GM18873 (cell line): ENCODE data around the gene GRM8.

Source experiments
- ATAC-seq: cut with Tn5 transposase; IDR thresholded peaks from one replicate; pipeline ENCODE4 v1.9.1; 2021; ENCODE audit warnings: mild to moderate bottlenecking, moderate library complexity, moderate number of reproducible peaks; ENCODE audit not compliant: unreplicated experiment, low FRiP score

GRM8 gene

DNA sequence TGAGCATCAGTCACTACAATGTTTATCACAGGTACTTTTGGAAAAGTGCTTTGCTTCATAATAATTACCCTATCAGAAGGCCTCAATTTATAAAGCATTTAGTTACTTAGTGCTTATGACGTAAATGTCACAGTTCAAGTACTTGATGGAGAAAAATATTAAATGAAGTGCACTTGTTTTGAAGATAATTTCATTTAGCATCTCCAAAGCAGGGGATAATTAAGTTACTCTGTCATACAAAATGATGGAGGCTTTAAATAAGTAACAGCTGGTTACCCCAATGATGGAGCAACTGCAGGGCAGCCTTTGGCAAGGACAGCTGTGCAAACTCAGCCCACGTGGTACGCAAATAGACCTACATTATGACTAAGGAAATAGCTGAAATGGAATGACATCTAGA is 768.8 kb downstream of the GRM8 start:
- no peak for ATAC-seq

DNA sequence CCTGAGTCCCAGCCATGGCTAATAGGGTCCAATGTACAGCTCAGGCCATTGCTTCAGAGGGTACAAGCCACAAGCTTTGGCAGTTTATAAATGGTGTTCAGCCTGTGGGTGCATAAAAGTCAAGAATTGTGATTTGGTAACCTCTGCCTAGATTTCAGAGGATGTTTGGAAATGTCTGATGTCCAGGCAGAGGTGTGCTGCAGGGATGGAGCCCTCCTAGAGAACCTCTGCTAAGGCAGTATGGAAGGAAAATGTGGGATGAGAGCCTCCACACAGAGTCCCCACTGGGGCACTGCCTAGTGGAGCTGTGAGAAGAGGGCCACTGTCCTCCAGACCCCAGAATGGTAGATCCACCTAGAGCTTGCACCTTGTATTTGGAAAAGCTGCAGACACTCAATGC is 779.9 kb downstream of the GRM8 start:
- ATAC-seq: no peak

DNA sequence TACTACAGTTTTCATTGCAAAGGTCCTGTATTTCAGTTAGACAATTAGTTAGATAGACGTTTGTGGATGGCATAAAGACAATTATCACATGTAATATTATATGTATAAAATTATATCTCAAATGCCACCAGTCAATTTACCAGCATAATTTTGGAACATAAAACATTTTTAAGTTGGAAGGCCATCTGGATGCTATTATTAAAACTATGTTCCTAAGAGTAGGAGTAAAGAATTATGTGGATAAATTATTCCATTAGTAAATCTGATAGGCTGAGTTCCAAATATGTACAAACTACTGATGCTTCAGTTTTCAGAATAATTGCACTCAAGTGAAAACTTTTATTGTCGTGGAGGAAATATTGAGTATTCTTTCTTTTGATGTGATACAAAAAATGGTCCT is 790.3 kb downstream of the GRM8 start:
- no peak for ATAC-seq

DNA sequence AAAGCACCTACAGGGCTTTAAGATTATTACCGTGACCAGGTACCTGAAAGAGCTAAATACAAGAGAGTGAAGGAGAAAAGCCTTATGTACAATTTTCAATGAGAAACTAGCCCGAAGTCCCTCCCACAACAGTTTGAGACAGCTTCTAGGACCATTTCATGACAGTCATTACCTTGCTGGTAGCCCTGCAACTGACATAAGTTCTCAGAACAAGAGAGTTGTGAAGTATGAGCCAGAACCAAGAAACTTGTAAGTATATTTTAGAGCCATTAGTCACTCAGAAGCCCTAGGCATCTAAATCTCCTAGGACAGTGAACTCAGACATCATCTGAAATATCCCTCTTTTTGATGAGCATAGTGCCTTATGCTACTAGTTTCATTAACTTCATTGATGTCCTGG is 792.1 kb downstream of the GRM8 start:
- no peak for ATAC-seq

DNA sequence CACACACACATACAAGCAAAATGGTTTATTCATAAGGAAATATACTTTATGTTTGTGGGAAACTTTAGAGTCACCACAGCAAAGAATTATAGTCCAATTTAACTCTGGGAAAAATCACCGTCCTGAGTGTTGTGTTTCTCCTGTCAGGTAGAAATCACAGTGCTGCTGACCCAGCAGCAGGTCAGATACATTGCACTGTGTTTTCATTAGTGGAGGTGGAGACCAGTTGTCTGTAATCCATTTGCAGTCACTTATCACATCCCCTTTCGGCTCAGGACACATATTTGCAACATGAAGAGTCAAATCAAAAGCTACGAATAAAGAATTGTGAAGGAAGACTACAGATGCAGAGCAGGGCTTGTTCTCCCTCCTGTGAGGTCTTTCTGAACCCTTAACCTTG is 799.6 kb downstream of the GRM8 start:
- no peak for ATAC-seq

DNA sequence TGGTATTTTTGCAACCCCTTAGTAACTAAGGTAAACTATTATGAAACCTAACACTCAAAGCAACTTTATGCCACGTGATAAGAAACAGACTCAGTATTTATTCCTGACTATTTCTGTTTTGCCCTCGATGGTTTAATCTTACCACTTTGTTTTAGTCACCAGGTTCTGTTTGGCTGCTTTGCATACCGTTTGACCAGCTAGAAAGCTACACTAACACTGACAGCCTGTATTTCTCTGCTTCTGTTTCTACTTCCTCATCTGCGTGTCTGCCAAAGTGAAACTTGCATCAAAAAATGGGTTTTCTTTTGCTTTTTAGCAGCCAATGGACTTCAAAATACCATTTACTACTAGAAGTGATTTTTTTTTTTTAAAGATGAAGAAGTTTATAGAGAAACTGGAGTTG is 802.5 kb downstream of the GRM8 start:
- ATAC-seq: peak; percentile 95

DNA sequence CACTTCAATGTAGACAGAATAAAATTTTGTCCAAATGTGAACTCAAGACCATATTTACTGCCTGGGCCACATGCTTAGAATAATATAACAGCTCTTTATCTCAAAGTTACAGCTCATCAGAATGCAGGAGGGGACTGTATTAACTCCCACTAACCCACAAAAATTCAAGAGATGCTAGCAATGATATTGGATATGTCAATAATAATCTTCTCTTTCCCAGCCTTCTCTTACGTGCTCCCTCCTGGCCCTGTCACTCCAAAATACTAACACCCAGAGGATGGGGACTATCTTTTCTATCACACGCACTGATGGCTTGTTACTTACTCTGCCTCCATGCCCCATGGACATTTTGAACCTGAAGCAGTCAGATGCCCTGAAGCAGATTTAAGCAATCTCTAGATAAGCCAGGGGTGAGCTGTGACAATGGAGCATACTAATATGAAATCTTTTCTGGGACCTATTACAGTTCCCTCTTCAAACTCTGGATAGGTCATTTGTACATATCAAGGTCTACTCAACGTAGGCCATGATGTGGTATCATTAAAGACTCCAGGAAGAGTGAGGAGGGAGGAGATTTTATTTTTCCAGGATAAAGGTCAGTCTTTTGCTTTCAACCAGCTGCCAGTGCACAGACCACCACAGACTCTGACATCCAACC is 803.0 kb downstream of the GRM8 start:
- no peak for ATAC-seq

DNA sequence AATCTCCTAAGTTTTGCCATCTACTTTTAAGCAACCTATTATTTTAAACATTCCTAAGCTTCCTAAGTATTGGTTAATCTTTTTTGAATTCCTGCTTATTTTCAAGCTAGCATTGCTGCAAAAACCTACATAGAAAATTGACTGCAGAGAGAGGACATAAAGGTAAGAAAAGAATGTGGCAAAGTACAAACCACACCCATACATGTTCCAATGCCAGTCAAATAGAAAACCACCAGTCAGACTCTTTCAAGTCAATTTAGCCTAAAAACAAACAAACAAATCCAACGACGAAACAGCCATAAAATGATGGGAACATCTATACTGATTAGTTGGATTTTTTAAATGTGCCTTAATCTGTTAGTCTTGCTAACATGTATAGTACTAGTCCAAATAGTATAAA is 804.8 kb downstream of the GRM8 start:
- ATAC-seq: no peak

DNA sequence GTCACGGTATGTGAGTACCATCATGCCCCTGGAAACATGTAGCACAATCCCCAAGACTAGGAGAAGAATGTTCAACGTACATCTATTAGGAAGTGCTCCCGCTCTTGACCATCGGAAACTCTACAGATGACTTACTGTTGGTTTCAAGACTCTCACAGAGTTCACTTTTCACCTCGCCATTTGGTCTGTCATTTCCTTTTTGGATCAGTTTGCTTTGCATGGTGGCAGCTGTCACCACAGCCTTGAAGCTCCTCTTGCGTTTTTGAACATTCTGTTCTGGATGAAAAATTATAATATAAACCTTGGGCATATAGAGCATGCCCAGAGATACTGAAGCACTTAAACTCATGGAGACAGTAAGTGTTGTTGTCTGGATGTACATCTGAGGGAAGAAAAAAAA is 806.8 kb downstream of the GRM8 start:
- no peak for ATAC-seq

DNA sequence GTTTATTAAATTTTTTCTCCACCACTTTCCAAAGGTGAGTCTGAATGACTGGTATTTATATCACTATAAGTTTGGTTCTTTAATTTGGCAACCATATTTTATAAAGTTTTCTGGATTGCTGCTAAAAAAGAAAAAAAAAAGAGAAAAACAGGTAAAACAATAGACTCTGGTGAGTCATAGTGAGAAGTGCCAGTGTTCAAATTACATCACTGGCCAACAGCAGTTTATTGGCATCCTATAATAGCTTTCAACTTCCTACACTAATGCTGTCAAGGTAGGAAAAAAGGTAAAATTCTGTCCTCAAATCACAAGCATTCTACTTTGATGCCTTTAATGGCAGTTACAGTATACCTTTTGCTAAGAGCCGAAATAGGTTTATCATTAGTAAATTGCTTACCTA is 808.8 kb downstream of the GRM8 start:
- no peak for ATAC-seq

DNA sequence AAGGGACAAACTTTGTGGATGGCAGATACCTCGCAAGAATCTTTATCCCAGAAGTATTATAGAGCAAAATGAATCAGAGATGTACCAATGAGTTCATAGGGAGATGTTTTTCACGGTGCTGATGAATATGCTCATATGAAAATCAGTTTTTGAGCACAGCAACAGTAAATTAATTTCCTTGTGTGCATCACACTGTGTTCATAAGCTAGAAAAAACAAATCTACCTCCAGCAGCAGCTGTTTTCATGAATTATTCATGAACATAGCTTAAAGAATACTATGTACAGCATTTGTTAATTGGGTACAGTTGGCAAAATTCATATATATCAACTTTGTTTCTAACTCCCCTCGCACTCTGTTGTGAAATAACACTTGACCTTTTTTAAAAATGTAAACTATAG is 809.8 kb downstream of the GRM8 start:
- ATAC-seq: no peak

DNA sequence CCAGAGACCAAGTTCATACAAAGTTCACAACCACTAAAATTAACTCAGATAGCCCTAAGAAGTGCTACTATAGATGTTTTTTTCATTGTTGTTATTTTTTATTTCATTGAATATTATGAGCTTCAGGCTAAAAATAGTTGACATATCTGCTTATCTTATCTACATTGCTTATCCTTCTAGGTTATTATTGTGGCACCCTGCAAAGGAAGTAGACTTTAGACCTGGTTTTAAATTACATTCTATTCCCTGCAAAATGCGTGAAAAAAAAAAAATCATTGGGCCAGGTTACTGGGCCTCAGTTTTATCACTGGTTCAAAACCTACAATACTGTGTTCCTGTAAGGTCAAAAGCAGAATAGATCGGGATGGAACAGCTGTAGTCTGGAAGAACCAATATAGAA is 811.0 kb downstream of the GRM8 start:
- ATAC-seq: no peak

DNA sequence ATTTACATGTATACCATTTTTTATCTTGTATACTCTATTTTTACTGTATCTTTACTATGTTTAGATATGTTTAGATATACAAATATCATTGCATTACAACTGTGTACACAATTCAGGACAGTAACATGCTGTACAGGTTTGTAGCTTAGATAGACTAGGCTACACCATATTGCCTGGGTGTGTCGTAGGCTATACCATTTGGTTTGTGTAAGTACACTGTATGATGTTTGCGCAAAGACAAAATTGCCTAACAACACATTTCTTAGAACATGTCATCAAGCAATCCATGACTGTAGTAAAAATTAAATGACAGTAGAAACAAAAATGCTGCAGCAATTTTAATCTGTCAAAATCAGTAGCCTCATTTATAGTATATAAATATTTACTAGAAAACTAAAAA is 812.2 kb downstream of the GRM8 start:
- no peak for ATAC-seq

DNA sequence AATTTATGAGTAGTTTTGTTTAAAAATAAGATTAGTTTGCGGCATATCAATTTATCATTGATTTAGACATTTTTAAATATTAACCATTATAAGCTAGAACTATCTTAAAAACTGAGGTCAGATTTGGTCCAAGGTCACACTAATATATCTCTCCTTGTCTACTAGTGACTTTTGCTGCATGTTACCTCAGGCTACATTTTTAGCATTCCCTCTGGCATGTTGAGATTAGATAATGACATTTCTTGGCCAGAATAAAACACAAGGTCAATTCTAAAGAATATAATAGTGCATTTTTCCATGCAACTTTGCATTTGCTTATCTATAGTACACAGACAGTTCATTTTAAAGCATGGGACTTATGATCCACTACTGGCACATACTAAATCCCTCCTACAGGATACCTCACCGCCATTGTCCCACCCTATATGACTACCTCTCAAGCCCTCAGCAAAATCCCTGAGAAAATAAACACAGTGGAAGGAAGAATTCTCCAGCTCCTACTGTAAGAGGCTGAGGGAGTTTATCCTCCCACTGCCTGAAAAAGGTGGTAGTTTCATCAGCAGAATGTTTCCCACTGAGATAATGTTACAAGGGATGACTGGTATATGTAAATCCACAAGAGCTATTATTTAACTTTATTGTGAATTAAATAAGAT is 816.4 kb downstream of the GRM8 start:
- ATAC-seq: no peak

DNA sequence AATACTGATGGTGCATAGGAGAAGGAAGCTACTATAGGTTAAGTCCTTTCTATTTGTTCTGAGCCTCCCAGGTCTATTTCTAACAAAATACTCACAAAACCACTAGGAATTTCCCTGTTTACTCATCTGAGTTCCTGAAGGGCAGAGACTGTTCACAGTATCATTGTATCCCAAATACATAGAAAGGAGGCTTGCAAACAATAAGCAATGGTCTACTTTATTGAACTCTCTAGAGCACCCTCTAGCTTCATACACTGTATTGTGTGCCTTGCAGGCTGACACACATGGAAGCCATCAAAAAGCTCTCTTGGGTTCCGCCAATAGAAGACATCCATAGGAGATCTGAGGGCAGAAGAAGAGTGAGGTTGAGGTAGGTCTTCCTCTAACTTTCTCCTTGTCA is 826.1 kb downstream of the GRM8 start:
- no peak for ATAC-seq

DNA sequence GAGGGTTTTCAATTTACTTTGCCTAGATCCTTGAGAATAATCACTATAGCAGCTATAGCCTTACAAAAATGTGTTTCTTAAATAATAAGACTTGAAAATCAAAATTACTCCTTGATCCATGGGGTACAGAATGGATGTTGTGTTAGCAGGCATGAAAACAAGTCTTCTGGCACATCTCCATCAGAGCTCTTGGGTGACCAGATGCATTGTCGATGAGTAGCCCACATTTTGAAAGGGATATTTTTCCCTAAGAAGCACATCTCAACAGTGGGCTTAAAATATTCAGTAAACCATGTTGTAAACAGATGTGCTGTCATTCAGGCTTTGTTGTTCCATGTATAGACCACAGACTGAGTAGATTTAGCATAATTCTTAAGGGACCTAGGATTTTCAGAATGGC is 827.8 kb downstream of the GRM8 start:
- ATAC-seq: no peak

DNA sequence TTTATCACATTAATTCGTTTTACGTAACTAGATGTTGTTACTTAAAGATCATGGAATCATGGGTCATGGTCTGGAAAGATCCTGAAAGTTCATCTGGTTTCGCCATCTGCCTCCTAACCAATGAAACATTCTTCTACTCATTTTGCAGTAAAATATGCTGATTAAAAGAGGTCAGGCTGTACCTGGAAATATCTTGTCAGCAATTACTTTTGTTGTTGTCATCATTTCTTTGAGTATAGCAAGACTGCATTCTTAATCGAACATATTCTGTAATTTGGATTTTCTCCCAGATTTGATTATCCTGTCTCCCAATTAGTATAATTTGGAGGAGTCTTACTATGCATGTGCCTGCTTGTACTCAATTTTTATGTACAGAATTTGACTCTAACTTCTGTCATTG is 833.7 kb downstream of the GRM8 start:
- ATAC-seq: no peak

DNA sequence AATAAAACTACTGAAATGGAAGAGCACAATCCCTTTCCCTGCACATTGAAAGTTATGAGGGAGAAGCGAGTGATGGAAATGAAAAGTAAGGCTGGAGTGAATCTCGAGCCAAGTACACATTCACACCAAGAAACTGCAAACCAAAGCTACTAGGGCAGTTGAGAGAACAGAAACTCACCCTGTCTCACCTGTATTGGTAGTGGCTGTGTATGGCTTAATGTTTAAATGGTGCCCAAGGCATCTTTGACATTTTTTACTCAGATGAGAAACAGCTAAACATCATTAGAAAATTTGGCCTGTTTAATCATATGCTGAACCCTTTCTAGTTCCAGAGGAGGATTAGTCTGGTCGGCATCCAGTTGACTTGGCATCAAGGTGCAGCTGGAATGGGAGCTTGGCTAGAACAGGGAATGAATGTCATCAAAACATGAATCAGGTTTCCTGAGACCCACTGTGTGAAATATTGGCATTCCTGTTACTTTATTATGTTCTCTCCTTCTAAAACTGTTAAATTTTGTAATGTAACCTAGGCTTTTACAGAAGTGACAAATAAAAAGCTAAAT is 840.8 kb downstream of the GRM8 start:
- peak; percentile 78 for ATAC-seq

DNA sequence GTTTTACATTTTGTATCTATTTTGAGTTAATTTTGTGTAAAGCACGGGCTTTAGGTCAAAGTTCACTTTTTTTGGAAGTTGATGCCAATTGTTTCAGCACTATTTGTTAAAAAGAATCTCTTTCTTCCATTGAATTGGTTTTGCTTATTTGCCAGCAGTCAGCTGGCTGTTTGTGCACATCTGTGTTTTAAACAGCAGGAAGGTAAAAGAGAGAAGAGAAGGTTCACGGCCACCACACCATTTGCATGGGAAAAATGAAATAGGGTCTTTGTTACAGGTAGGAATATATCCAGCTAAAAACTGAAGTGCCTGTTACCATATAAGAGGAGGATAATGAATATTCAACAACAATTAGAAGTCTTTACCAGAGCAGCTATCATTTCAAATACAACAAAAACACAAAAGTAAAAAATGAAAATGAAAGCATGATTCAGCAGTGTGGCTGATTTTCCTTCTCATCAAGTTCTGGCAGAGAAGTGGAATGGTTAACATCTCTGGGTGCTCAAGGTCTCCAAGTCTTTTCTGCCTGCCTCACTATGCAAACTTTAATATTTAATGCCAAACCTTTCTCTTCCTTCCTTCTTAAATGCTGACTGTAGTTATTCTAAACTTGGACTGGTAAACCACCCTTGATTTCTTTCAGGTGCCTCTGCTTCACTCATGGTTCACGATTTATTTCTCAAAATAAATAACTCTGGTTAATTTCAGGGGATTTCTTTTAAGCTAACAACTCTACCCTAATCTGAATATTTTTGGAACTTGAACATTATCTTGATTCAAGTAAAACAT is 841.5 kb downstream of the GRM8 start:
- peak; percentile 53 for ATAC-seq

DNA sequence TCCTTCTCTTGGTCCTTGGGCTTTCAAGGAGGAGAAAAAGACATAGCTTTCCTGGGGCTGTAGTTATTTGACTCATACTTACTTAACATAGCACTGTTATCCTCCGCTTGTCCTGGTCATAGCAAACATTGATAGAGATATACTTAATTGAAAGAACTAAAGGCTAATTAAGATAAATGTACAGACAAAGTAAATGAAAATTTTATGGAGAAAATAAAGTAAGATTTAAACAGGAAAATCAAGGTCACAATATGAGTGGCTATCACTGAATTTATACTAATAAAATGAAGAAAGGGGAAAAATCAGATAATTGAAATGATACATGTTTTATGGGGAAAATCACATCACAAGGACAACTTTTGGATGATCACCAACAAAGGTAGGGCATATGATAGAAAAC is 849.7 kb downstream of the GRM8 start:
- no peak for ATAC-seq

DNA sequence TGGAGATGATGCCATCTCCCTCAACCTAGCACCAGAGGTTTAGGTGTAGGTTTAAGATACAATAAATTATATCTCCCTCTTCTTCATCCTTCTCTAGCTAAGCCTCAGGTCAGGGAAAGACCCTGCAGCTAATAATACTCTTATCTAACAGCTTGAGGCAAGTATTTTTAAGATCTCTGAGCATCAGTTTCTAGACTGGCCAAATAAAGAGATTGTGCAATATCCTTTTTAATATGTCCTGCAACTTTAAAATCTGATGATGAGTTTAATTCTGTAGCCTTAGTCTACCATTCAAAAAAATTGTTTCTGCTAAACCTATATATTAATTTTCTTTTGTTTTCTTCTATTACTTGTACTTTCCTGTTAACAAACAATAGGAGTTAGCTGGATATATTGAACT is 850.8 kb downstream of the GRM8 start:
- no peak for ATAC-seq
